Stomach (tissue), 4 donors: ENCODE data around the gene CHST6.

ENCODE experiments used
- EP300 ChIP-seq: sonication (generic); formaldehyde crosslinking; IDR thresholded peaks from one replicate; pipeline ENCODE4 v1.6.1; 2017; ENCODE audit warnings: antibody characterized with exemption
- POLR2A ChIP-seq, 4 donors: fragments of 450-650 bp; IDR thresholded peaks; one replicate each; pipeline ENCODE4 v1.6.1; 2016; ENCODE audit warnings: antibody characterized with exemption in 4 of 4, control low read depth in 2 of 4, mild to moderate bottlenecking in 1 of 4, moderate library complexity in 1 of 4
- POLR2AphosphoS5 ChIP-seq, 3 donors: sonication (generic); formaldehyde crosslinking; IDR thresholded peaks; one replicate each; pipeline ENCODE4 v1.6.1; 2016; ENCODE audit warnings: antibody characterized with exemption in 3 of 3
- TF ChIP-seq, protein P1 (sequence below), 7 experiments: fragments of 450-650 bp in 4 of 7; fragments of 200-600 bp in 3 of 7; sonication (generic) in 3 of 7; IDR thresholded peaks; one replicate each; pipeline ENCODE4 v1.5.1; 2016 to 2019; ENCODE audit warnings: antibody characterized with exemption in 7 of 7, control low read depth in 2 of 7, mild to moderate bottlenecking in 1 of 7

DNA sequence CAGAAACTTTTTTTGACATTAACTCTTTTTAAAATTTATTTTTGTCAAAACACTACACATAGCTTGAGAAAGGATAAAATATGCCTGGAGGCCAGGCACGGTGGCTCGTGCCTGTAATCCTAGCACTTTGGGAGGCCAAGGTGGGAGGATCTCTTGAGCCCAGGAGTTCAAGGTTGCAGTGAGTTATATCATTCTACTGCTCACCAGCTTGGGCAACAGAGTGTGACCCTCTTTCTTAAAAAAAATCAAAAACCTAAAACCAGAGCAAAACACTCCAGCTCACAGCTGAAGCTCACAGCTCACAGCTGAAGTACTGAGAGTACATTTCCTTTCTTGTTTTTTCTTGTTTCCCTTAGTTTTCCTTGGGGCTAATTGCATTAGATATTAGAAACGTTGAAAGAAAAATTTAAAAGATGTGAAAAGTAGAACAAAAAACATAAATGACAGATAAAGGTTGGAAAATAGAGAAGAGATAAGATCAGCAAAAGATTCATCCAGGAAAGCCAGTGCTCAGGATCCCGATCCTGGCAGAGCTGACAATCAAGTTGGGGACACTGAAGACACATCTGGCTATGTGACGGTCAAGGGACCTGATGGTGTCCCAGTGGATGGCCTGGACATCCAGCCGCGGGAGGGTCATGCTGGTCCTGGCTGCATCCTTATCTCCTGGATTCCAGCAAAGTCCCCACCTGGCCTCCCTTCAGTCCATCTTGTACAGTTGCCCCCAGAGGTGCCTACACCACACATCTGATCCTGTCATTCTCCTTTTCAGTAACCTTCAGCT is 9.8 kb downstream of the CHST6 start:
- TF ChIP-seq POLR2A (IDR thresholded peaks at IDR 0.05) (no peak), EP300 (no peak), POLR2AphosphoS5 (IDR thresholded peaks at IDR 0.05) (no peak)
- TF ChIP-seq, protein P1, sequence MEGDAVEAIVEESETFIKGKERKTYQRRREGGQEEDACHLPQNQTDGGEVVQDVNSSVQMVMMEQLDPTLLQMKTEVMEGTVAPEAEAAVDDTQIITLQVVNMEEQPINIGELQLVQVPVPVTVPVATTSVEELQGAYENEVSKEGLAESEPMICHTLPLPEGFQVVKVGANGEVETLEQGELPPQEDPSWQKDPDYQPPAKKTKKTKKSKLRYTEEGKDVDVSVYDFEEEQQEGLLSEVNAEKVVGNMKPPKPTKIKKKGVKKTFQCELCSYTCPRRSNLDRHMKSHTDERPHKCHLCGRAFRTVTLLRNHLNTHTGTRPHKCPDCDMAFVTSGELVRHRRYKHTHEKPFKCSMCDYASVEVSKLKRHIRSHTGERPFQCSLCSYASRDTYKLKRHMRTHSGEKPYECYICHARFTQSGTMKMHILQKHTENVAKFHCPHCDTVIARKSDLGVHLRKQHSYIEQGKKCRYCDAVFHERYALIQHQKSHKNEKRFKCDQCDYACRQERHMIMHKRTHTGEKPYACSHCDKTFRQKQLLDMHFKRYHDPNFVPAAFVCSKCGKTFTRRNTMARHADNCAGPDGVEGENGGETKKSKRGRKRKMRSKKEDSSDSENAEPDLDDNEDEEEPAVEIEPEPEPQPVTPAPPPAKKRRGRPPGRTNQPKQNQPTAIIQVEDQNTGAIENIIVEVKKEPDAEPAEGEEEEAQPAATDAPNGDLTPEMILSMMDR (IDR thresholded peaks at IDR 0.05) = no peak
